Peyer's patch (tissue), 4 donors: Measurements from ENCODE around the gene TAMM41. TPM values are rescaled to one million over a fixed set of nuclear protein-coding genes. Genes with fewer than 3 reads are reported as not detected.
"Not testable (repeated sequence)": the region's sequence is repeated elsewhere in the genome, so short reads cannot be mapped to it uniquely, and the experiment has no call there.

ENCODE experiments used
- DNase-seq, 3 donors: peaks; one replicate each; pipeline ENCODE4 v3.0.0-alpha.2; 2017 to 2019
- H3K27ac ChIP-seq, 4 donors: fragments of 200-600 bp; sonication (generic); one replicate each; pipeline ENCODE4 v1.5.1; 2016 to 2019
- H3K27me3 ChIP-seq, 2 donors: fragments of 200-600 bp; sonication (generic); one replicate each; pipeline ENCODE4 v1.5.1; 2019
- H3K36me3 ChIP-seq, 3 donors: fragments of 200-600 bp; sonication (generic); one replicate each; pipeline ENCODE4 v1.5.1; 2016 to 2019
- H3K4me1 ChIP-seq, 4 donors: fragments of 200-600 bp; sonication (generic); one replicate each; pipeline ENCODE4 v1.5.1; 2016 to 2019
- H3K4me3 ChIP-seq, 4 donors: fragments of 200-600 bp; sonication (generic); 1 replicate in 3 of 4; 2 replicates in 1 of 4; pipeline ENCODE4 v1.5.1; 2016 to 2019; ENCODE audit warnings: mild to moderate bottlenecking in 1 of 4
- H3K9me3 ChIP-seq, 4 donors: fragments of 200-600 bp; sonication (generic); one replicate each; pipeline ENCODE4 v1.5.1; 2016 to 2019; ENCODE audit warnings: mild to moderate bottlenecking in 1 of 4
- CTCF ChIP-seq, 6 experiments: fragments of 450-650 bp in 4 of 6; fragments of 200-600 bp in 2 of 6; sonication (generic) in 1 of 6; IDR thresholded peaks; one replicate each; pipeline ENCODE4 v1.5.1; 2017 to 2019; ENCODE audit warnings: antibody characterized with exemption in 6 of 6, mild to moderate bottlenecking in 3 of 6, moderate library complexity in 1 of 6
- POLR2A ChIP-seq, 2 donors: fragments of 450-650 bp; IDR thresholded peaks; one replicate each; pipeline ENCODE4 v1.5.1; 2017; ENCODE audit warnings: antibody characterized with exemption in 2 of 2, mild to moderate bottlenecking in 2 of 2, moderate library complexity in 2 of 2
- small RNA-seq, 2 donors: library from RNA; depleted of rRNA; stranded (forward); fragments of <200 nt; gene quantifications; one replicate each; pipeline ENCODE3, GENCODE V24; 2016
- total RNA-seq, 4 donors: library from RNA; depleted of rRNA; stranded (reverse); fragments of >200 nt; gene quantifications; one replicate each; pipeline ENCODE4 v1.1.0, GENCODE V29; 2016

The TAMM41 gene
- total RNA-seq, 4 donors from 2014 or later: 9.1 to 56.9 (median 24.1) TPM

- Histone ChIP-seq H3K36me3 (no peaks in the 10 kb centered on the region), H3K4me3 (no peak overlapping the region), H3K9me3 (no peaks in the 10 kb centered on the region), H3K4me1 (no peaks in the 10 kb centered on the region), H3K27me3 (no peaks in the 10 kb centered on the region), H3K27ac (no peak overlapping the region)
- DNase-seq: no peak
- TF ChIP-seq CTCF (IDR thresholded peaks at IDR 0.05) (no peak), POLR2A (IDR thresholded peaks at IDR 0.05) (no peak)
Observed at GRCh38 chr3:11757441-11757875, 89.2 kb downstream of the TAMM41 start.

GRCh38 chr3:11755276-11755675 lies 91.4 kb downstream of the TAMM41 start:
- no peak overlapping the region for H3K27ac ChIP-seq
- DNase-seq: no peak
- no peaks in the 10 kb centered on the region for H3K4me1 ChIP-seq
- H3K36me3 ChIP-seq: no peaks in the 10 kb centered on the region
- H3K4me3 ChIP-seq: no peak overlapping the region
- H3K27me3 ChIP-seq: no peaks in the 10 kb centered on the region
- no peaks in the 10 kb centered on the region for H3K9me3 ChIP-seq
- TF ChIP-seq CTCF (IDR thresholded peaks at IDR 0.05) (no peak), POLR2A (IDR thresholded peaks at IDR 0.05) (no peak)

GRCh38 chr3:11752254-11752653 lies 94.4 kb downstream of the TAMM41 start:
- not testable (repeated sequence) for DNase-seq, H3K9me3 ChIP-seq, H3K4me1 ChIP-seq, H3K27me3 ChIP-seq, H3K27ac ChIP-seq, H3K36me3 ChIP-seq, H3K4me3 ChIP-seq

GRCh38 chr3:11748306-11748705 lies 98.4 kb downstream of the TAMM41 start:
- H3K27me3 ChIP-seq, DNase-seq, H3K9me3 ChIP-seq, H3K4me1 ChIP-seq, H3K27ac ChIP-seq, H3K4me3 ChIP-seq, H3K36me3 ChIP-seq: not testable (repeated sequence)

Small RNA genes within 50 kb of the gene (small RNA-seq; reads per million reads assigned to genes)
- gene CYCSP12: 0 reads per million in 2 donors

Other genes with a start within 250 kb of the TAMM41 start
- 10 to 100 TPM; 41.7 to 66.7 (median 59.4) TPM for gene VGLL4, start 203.0 kb downstream of the TAMM41 start, total RNA-seq
- gene SYN2, start 157.5 kb upstream of the TAMM41 start, total RNA-seq: 1 to 10 TPM in 1 of 4 donors, under 1 TPM in 1, not detected in 2; 0.95 to 3.5 TPM